HUES64 (cell line): ENCODE measurements around the gene S100A9.

Experiments
- H3K27ac ChIP-seq: 2 replicates; pipeline ENCODE4 v1.7.0; 2013; ENCODE audit warnings: low read depth, low read length, inconsistent platforms
- H3K27me3 ChIP-seq: 2 replicates; pipeline ENCODE4 v1.6.1; 2013; ENCODE audit warnings: mild to moderate bottlenecking, low read length; ENCODE audit not compliant: insufficient read depth
- H3K36me3 ChIP-seq: 2 replicates; pipeline ENCODE4 v1.6.1; 2013; ENCODE audit warnings: mild to moderate bottlenecking, low read length; ENCODE audit not compliant: insufficient read depth
- H3K4me1 ChIP-seq: 2 replicates; pipeline ENCODE4 v1.6.1; 2013; ENCODE audit warnings: mild to moderate bottlenecking, low read length, moderate library complexity; ENCODE audit not compliant: insufficient read depth
- H3K4me3 ChIP-seq: 2 replicates; pipeline ENCODE4 v1.5.1; 2013; ENCODE audit warnings: mild to moderate bottlenecking, low read length, moderate library complexity
- H3K9ac ChIP-seq: 2 replicates; pipeline ENCODE4 v1.6.1; 2013; ENCODE audit warnings: mild to moderate bottlenecking, low read depth, low read length
- H3K9me3 ChIP-seq: 2 replicates; pipeline ENCODE4 v1.6.1; 2013; ENCODE audit warnings: low read depth, low read length; ENCODE audit not compliant: insufficient read depth
- WGBS: fragments of 150-250, 120-280 bp; methylation state at CpG from one replicate; pipeline ENCODE4 v1.1.7; 2013; ENCODE audit warnings: missing lambda C conversion rate; 5-methylcytosine and 5-hydroxymethylcytosine counted together

S100A9 gene

GRCh38 chr1:153354515-153355193, 3.0 kb upstream of the S100A9 start:
- Histone ChIP-seq H3K27ac (no peak overlapping the region), H3K27me3 (no peaks in the 10 kb centered on the region; the same call in 1 of the 2 replicates), H3K9me3 (no peaks in the 10 kb centered on the region), H3K4me3 (no peak overlapping the region), H3K36me3 (no peaks in the 10 kb centered on the region), H3K9ac (no peak overlapping the region), H3K4me1 (no peaks in the 10 kb centered on the region)
- WGBS: 85% methylated on average over 8 of the region's 8 CpGs

GRCh38 chr1:153355445-153356071, 2.1 kb upstream of the S100A9 start:
- H3K27me3 ChIP-seq: no peaks in the 10 kb centered on the region; the same call in 1 of the 2 replicates
- H3K27ac ChIP-seq: no peak overlapping the region
- H3K36me3 ChIP-seq: no peaks in the 10 kb centered on the region
- H3K4me3 ChIP-seq: no peak overlapping the region
- no peak overlapping the region for H3K9ac ChIP-seq
- no peaks in the 10 kb centered on the region for H3K9me3 ChIP-seq
- no peaks in the 10 kb centered on the region for H3K4me1 ChIP-seq
- 56% methylated on average over 10 of the region's 10 CpGs for WGBS

GRCh38 chr1:153356392-153357075, 1.1 kb upstream of the S100A9 start:
- Histone ChIP-seq H3K27me3 (no peaks in the 10 kb centered on the region), H3K9ac (no peak overlapping the region), H3K27ac (no peak overlapping the region), H3K9me3 (no peaks in the 10 kb centered on the region), H3K36me3 (no peaks in the 10 kb centered on the region), H3K4me1 (no peaks in the 10 kb centered on the region), H3K4me3 (no peak overlapping the region)
- WGBS: 88% methylated on average over 8 of the region's 8 CpGs

GRCh38 chr1:153357076-153357852, 390 bp upstream of the S100A9 start:
- Histone ChIP-seq H3K4me3 (no peak overlapping the region), H3K27ac (no peak overlapping the region), H3K9me3 (no peaks in the 10 kb centered on the region), H3K27me3 (no peaks in the 10 kb centered on the region), H3K9ac (no peak overlapping the region), H3K4me1 (no peaks in the 10 kb centered on the region), H3K36me3 (no peaks in the 10 kb centered on the region)
- 87% methylated on average over 10 of the region's 10 CpGs for WGBS

DNA sequence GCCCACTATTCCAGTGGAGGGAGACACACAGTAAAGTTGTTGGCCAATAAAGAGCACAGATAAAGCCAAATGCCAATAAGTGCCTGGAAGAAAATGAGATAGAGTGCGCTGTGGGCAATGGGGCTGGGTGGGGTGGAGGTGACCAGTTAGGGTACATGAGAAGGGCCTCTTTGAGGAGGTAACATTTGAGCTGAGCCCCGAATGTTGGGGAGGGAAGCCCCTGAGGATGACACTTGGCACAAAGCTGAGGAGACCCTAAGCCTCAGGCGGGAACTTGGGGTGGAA, 979 bp downstream of the S100A9 start:
- Histone ChIP-seq H3K9me3 (no peaks in the 10 kb centered on the region), H3K27me3 (no peaks in the 10 kb centered on the region), H3K9ac (no peak overlapping the region), H3K4me3 (no peak overlapping the region), H3K36me3 (no peaks in the 10 kb centered on the region), H3K27ac (no peak overlapping the region), H3K4me1 (no peaks in the 10 kb centered on the region)
- WGBS: 92% methylated on average over 3 of the region's 3 CpGs

GRCh38 chr1:153359241-153359640, 1.6 kb downstream of the S100A9 start:
- Histone ChIP-seq H3K4me1 (no peaks in the 10 kb centered on the region), H3K9me3 (no peaks in the 10 kb centered on the region), H3K4me3 (no peak overlapping the region), H3K9ac (no peak overlapping the region), H3K27me3 (no peaks in the 10 kb centered on the region), H3K36me3 (no peaks in the 10 kb centered on the region), H3K27ac (no peak overlapping the region)
- 91% methylated on average over 4 of the region's 6 CpGs for WGBS

DNA sequence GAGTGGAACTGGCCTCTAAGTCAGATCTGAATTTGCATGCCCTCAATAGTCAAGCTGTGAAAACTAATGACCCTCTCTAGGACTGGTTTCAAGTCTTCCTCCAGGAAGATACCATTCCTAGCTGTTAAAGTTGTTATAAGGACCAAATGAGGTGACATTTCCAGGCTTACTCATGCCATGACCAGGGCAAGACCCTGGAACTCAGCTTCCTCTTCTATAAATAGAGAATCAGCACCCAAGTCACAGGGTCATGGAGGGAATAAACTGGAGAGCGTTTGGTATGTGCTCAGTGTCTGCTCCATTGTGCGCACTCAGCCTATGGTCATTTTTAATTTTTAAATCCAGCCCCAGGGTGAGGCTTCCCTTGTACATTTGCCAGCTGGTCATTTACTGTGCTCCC, 2.5 kb downstream of the S100A9 start:
- WGBS: 100% methylated on average over 2 of the region's 2 CpGs
- Histone ChIP-seq H3K9ac (no peak overlapping the region), H3K4me3 (no peak overlapping the region), H3K36me3 (no peaks in the 10 kb centered on the region), H3K27me3 (no peaks in the 10 kb centered on the region), H3K9me3 (no peaks in the 10 kb centered on the region), H3K4me1 (no peaks in the 10 kb centered on the region), H3K27ac (no peak overlapping the region)

GRCh38 chr1:153360592-153361479, 3.2 kb downstream of the S100A9 start:
- no peak overlapping the region for H3K4me3 ChIP-seq
- H3K9ac ChIP-seq: no peak overlapping the region
- no peaks in the 10 kb centered on the region for H3K36me3 ChIP-seq
- H3K27me3 ChIP-seq: no peaks in the 10 kb centered on the region
- H3K27ac ChIP-seq: no peak overlapping the region
- no peaks in the 10 kb centered on the region for H3K9me3 ChIP-seq
- no peaks in the 10 kb centered on the region for H3K4me1 ChIP-seq
- WGBS: 92% methylated on average over 11 of the region's 11 CpGs

DNA sequence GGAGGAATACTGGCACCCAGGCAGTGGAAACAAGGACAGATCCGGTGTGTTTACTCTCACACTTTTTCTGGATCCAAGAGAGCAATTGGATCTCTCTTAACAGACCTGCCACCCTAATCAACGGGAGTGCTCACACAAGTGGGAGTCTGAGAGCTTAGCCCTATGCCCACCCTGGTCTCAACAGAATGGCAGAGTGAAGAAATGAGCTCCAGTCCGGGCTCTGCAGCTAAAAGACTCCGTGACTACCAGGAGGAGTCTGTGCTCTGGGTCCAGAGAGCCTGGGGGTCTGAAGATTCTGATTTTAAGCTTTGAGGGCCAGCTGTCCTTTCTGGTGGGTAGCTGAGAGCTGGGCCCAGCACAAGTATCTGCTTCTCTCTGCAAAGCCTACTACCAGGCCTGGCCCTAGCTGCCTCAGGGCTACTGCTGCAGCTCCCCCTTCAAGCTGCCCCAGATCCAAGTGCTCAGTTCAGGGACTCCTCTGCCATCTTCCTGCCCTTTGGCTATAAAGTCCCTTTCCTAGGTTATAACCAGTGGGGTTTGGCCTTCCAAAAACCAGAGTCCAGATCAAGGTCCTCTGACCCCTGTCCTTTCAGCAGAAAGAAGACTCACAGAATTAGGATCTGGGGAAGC, 3.9 kb downstream of the S100A9 start:
- H3K4me1 ChIP-seq: no peaks in the 10 kb centered on the region

DNA sequence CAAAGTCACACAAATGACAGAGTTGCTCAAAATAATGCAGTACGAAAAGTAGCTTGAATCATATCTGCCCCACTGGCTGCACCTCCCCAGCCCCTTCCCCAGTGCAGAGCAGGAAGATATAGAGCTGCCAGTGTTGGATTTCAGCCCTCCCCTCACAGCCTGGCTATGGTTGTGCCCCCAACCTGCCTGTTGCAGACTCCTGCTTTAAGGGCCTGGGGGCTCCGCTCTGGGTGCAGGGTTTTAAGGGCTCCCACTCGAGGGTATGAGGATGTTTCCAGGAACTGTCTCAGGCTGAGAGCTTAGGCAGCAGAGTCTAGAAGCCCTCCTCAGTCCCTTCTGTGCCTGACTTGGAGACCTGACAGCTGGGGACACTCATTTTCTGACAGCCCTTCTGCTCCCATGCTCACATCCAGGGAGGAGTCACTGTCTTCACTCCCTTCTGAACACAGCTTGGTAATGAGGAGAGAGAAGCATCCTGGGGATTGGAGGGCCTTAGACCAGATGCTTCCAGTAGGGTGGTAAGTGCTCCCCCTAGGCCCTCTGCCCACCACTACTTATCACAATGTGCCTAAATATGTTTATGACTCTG, 4.6 kb downstream of the S100A9 start:
- no peak overlapping the region for H3K27ac ChIP-seq
- no peak overlapping the region for H3K4me3 ChIP-seq
- no peaks in the 10 kb centered on the region for H3K27me3 ChIP-seq
- WGBS: 91% methylated on average over 3 of the region's 3 CpGs
- no peaks in the 10 kb centered on the region for H3K4me1 ChIP-seq
- no peak overlapping the region for H3K9ac ChIP-seq
- H3K9me3 ChIP-seq: no peaks in the 10 kb centered on the region
- no peaks in the 10 kb centered on the region for H3K36me3 ChIP-seq

More for the DNA sequence above, 3.9 kb downstream of the S100A9 start:
- no peak overlapping the region for H3K4me3 ChIP-seq
- H3K9me3 ChIP-seq: no peaks in the 10 kb centered on the region
- 87% methylated on average over 4 of the region's 4 CpGs for WGBS
- no peaks in the 10 kb centered on the region for H3K36me3 ChIP-seq
- no peak overlapping the region for H3K9ac ChIP-seq
- H3K27ac ChIP-seq: no peak overlapping the region
- H3K27me3 ChIP-seq: no peaks in the 10 kb centered on the region
